ENCODE measurements around the gene SQOR.

The SQOR gene

GRCh38 chr15:45637552-45638033 lies 2.8 kb downstream of the SQOR start:
- Histone ChIP-seq H3K4me1 (ENCODE audit: control insufficient read depth, low read length) (peaks cover 25% of the 10 kb centered on the region), H3F3A (ENCODE audit: control insufficient read depth, insufficient read depth) (no peaks in the 10 kb centered on the region), H3K9me2 (replicated peaks; ENCODE audit: control insufficient read depth, low read length) (no peaks in the 10 kb centered on the region; the same call in 1 of the 2 replicates), H3K27me3 (ENCODE audit: control insufficient read depth, low read length) (peaks cover 13% of the 10 kb centered on the region), H3K4me2 (ENCODE audit: low read length) (peak overlapping the region; percentile 25; the same call in 1 of the 2 replicates), H3K9me3 (ENCODE audit: control insufficient read depth, insufficient read depth, low read length) (no peaks in the 10 kb centered on the region), H3K4me3 (ENCODE audit: low read length) (no peak overlapping the region), H3K27ac (ENCODE audit: low read depth, low read length) (no peak overlapping the region), H3K36me3 (ENCODE audit: control insufficient read depth, low read length) (no peaks in the 10 kb centered on the region), H3K79me2 (ENCODE audit: control insufficient read depth, low read length) (no peaks in the 10 kb centered on the region), H4K20me1 (ENCODE audit: control insufficient read depth, insufficient read depth, low read depth, low read length) (no peaks in the 10 kb centered on the region)
- TF ChIP-seq EZH2phosphoT487 (IDR thresholded peaks at IDR 0.05; ENCODE audit: borderline replicate concordance, low read length) (no peak), CTCF (IDR thresholded peaks at IDR 0.05; ENCODE audit: low read depth, low read length, poor library complexity, severe bottlenecking) (no peak)

- H3K9me3 ChIP-seq (ENCODE audit: control insufficient read depth, insufficient read depth, low read length) = no peaks in the 10 kb centered on the region
- no peaks in the 10 kb centered on the region; the same call in 1 of the 2 replicates for H3K9me2 ChIP-seq (replicated peaks; ENCODE audit: control insufficient read depth, low read length)
- no peak overlapping the region for H3K4me2 ChIP-seq (ENCODE audit: low read length)
- no peaks in the 10 kb centered on the region for H3F3A ChIP-seq (ENCODE audit: control insufficient read depth, insufficient read depth)
- peaks cover 3% of the 10 kb centered on the region; the same call in 1 of the 2 replicates for H3K27me3 ChIP-seq (ENCODE audit: control insufficient read depth, low read length)
- no peak overlapping the region for H3K4me3 ChIP-seq (ENCODE audit: low read length)
- H4K20me1 ChIP-seq (ENCODE audit: control insufficient read depth, insufficient read depth, low read depth, low read length) = no peaks in the 10 kb centered on the region
- H3K36me3 ChIP-seq (ENCODE audit: control insufficient read depth, low read length) = no peaks in the 10 kb centered on the region
- TF ChIP-seq CTCF (IDR thresholded peaks at IDR 0.05; ENCODE audit: low read depth, low read length, poor library complexity, severe bottlenecking) (no peak), EZH2phosphoT487 (IDR thresholded peaks at IDR 0.05; ENCODE audit: borderline replicate concordance, low read length) (no peak)
- H3K4me1 ChIP-seq (ENCODE audit: control insufficient read depth, low read length) = peaks cover 14% of the 10 kb centered on the region
- no peaks in the 10 kb centered on the region for H3K79me2 ChIP-seq (ENCODE audit: control insufficient read depth, low read length)
- H3K27ac ChIP-seq (ENCODE audit: low read depth, low read length) = no peak overlapping the region
Measured at GRCh38 chr15:45640616-45641015, 5.8 kb downstream of the SQOR start.

- H3K4me1 ChIP-seq (ENCODE audit: control insufficient read depth, low read length) = peaks cover 10% of the 10 kb centered on the region
- no peaks in the 10 kb centered on the region for H3K9me3 ChIP-seq (ENCODE audit: control insufficient read depth, insufficient read depth, low read length)
- no peaks in the 10 kb centered on the region for H3F3A ChIP-seq (ENCODE audit: control insufficient read depth, insufficient read depth)
- no peaks in the 10 kb centered on the region for H3K36me3 ChIP-seq (ENCODE audit: control insufficient read depth, low read length)
- H3K27me3 ChIP-seq (ENCODE audit: control insufficient read depth, low read length) = peaks cover 3% of the 10 kb centered on the region; the same call in 1 of the 2 replicates
- no peaks in the 10 kb centered on the region for H4K20me1 ChIP-seq (ENCODE audit: control insufficient read depth, insufficient read depth, low read depth, low read length)
- no peaks in the 10 kb centered on the region; the same call in 1 of the 2 replicates for H3K9me2 ChIP-seq (replicated peaks; ENCODE audit: control insufficient read depth, low read length)
- no peak overlapping the region for H3K4me2 ChIP-seq (ENCODE audit: low read length)
- no peaks in the 10 kb centered on the region for H3K79me2 ChIP-seq (ENCODE audit: control insufficient read depth, low read length)
- no peak overlapping the region for H3K4me3 ChIP-seq (ENCODE audit: low read length)
- no peak overlapping the region for H3K27ac ChIP-seq (ENCODE audit: low read depth, low read length)
- TF ChIP-seq EZH2phosphoT487 (IDR thresholded peaks at IDR 0.05; ENCODE audit: borderline replicate concordance, low read length) = no peak
- TF ChIP-seq CTCF (IDR thresholded peaks at IDR 0.05; ENCODE audit: low read depth, low read length, poor library complexity, severe bottlenecking) = no peak
Measured at GRCh38 chr15:45641374-45641781, 6.5 kb downstream of the SQOR start.
